Hematopoietic multipotent progenitor cell treated with erythropoietin and hydrocortisone succinate and interleukin-3 and kit ligand, for 15 days (in vitro differentiated cells): ENCODE data around the gene MOBP.
A peak's percentile ranks its signal among the peaks of the same experiment; 100 is the strongest.
"Not testable (repeated sequence)": the region's sequence is repeated elsewhere in the genome, so short reads cannot be mapped to it uniquely, and the experiment has no call there.

Experiments used
- DNase-seq: peaks from one replicate; pipeline ENCODE4 v3.0.0-alpha.2; 2015; ENCODE audit warnings: low spot score

Gene MOBP, protein sequence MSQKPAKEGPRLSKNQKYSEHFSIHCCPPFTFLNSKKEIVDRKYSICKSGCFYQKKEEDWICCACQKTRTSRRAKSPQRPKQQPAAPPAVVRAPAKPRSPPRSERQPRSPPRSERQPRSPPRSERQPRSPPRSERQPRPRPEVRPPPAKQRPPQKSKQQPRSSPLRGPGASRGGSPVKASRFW

DNA sequence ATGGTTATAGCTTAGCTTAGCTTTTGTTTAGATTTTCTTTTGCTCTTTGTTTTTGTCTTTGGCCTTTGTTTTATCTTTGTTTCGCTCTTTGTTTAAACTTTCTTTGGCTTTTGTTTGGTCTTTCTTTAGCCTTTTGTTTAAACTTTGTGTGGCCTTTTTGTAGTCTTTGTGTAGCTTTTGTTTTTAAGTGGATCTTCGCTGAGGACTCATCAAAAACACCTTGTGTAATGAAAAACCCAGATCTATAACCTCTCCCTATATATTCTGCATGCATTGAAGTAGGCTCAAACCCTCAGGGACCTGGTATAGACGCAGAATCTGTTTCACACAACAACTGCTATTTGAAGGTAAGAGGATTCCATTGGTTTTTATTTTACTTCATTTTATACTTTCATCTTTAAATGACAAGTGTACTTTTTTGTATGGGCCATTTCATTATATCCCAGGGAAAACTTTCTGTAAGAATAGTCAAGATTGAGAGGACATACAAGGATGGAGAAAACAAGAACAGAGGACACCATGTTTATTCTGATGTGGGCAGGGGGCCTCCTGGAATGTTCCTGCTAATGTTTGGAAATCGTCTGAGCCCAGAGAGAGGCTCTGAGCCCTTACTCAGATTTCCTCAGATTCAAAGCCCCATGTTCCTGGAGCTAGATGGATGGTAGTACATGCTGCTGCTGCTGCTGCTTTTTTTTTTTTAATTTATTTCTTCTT lies at the start of gene MOBP:
Gene MOBP, plus strand, starts transcription at position 287 of the 714 bp plus-strand sequence. CDS start 34,390 bp downstream, outside the sequence.
- no peak for DNase-seq

DNA sequence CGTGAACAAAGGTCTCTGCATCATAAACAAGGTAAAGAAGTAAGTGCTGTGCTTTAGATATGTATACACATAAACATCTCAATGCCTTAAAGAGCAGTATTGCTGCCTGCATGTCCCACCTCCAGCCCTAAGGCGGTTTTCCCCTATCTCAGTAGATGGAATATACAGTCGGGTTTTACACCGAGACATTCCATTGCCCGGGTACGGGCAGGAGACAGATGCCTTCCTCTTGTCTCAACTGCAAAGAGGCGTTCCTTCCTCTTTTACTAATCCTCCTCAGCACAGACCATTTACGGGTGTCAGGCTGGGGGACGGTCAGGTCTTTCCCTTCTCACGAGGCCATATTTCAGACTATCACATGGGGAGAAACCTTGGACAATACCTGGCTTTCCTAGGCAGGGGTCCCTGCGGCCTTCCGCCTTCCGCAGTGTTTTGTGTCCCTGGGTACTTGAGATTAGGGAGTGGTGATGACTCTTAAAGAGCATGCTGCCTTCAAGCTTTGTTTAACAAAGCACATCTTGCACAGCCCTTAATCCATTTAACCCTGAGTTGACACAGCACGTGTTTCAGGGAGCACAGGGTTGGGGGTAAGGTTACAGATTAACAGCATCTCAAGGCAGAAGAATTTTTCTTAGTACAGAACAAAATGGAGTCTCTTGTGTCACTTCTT lies 48.8 kb upstream of the MOBP start:
- DNase-seq: not testable (repeated sequence)

DNA sequence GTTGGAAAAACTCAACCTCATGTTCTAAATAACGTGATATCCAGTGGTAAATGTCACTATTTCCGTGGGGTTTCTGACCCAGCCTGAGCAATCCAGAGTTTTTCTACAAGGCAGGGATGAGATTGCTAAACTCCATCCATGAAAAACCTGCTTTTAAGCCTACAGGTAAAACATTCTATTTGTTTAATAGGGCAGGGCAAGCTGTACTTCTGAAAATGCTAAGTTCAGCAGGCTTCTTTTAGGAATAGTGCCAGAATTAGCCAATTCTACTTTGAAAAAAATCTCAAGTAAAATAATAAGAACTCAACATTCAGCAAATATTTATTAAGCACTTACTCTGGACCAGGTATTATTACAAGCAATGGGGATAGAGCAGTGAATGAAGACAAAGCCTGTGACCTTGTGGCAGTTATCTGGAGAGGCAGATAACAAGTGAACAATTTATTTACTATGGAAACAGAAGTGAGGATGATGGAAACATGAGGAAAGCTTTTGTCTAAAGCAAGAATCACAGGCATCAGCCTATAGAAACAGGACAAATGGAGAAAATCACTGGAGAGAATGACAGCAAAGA lies 47.7 kb upstream of the MOBP start:
- no peak for DNase-seq

DNA sequence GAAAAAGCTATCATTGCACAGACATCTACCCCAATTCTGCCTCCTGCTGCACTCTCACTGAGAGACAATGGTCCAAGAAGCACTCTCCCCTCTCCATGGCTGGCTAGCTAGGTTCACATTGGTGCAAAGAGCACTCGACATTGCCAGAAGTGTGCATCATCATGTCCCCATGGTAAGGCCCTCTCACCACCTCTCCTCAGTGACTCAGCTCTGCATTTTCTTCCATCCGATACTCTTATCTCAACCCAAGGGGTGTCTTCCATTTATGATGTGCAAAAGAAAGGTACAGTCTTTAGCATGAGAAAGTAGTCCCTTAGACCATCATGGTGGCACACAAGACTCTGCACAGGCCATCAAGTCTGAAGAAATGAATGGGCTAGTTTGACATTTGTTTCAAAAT lies 46.9 kb upstream of the MOBP start:
- no peak for DNase-seq

DNA sequence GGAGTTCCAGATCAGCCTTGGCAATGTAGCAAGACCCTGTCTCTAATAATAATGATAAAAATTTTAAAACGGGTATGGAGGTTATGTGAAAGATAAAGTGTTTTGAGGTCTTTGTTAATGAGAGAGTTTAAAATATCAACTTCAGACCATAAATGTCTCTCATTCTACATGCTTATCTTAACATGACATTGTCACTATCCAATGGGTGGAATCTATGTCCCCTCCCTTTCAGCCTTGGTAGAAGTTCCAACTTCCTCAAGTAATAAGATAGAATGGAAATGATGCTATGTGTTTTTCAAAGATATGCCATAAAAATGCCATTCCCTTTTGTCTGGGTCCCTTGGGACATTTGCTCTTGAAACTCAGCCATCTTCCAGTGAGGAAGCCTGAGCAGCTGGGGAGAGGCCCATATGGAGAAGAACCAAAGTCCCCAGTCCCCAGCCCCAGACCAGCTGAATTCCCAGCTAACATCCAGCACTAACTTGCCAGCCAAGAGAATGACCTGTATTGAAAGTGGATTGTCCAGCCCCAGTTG lies 44.0 kb upstream of the MOBP start:
- DNase-seq: no peak

DNA sequence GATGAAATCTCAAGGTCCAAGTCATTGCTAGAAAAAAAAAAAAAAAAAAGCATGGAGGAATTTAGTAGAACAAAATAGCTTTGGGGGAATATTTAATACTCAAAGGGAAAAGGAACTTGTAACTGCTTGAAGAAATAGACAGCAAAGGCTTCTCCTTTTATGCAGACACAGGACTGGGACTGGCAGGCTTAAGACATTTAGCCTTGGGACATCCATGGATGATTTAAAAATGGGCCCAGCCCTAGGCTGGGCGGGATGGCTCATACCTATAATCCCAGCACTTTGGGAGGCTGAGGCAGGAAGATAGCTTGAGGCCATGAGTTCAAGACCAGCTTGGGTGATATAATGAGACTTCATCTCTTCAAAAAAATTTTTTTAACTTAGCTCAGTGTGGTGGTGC lies 41.2 kb upstream of the MOBP start:
- DNase-seq: no peak

DNA sequence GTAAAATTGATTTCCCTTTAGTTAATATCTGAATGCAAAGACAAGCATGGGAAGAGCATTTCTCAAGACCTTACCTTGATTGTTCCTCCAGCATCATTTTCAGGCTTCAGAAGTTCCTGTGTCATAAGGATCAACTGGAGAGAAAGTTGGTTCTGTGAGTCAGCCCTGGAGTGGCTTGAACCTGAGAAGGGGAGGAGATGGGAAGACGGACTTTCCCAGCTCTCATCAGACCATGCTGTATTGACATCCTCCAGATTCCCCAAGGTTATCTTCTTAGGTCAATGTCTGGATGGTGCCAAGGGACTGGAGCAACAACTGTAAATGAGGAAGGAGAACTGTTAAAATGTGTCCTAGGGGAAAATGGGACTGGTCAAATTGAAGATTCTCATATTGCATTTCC lies 40.0 kb upstream of the MOBP start:
- DNase-seq: no peak

DNA sequence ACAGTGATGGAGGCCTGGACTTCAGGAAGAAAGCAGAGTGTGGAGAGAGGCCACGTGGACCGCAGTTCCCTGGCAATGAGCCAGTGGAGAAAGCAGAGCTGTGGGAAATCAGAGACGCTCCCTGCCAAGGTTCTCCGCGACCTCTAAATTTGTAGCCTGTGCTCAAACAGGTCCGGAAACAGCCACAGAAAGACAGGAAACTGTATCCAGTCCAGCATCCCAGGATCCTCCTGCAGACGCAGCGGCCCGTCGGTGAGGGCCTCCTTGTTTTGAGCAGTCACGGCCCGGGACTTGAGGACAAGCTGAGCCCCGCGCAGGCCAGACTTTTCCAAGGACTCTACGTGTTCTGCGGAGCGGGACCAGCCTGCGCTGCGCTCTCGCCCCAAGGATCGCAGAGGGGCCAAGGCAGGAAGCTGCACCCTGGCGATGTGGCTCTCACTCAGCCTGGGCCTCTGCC lies 38.7 kb upstream of the MOBP start:
- no peak for DNase-seq

DNA sequence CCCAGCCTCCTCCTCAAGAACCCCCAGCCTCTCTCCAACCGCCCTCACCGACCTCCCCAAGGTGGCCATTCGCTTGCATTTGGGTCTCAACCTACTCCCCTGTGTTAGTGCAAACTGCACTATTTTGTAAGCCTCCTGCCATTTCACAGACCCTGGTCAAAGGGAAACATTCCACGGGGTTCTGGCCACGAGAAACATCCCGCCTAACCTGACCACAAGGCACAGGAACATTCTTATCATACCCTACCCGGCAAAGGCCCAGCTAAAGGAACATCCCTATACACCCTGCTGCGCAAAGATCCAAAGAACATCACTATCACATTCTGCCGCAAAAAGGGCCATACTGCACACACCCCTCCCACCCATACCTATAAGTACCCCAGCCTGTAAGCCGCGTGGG lies 38.0 kb upstream of the MOBP start:
- no peak for DNase-seq

DNA sequence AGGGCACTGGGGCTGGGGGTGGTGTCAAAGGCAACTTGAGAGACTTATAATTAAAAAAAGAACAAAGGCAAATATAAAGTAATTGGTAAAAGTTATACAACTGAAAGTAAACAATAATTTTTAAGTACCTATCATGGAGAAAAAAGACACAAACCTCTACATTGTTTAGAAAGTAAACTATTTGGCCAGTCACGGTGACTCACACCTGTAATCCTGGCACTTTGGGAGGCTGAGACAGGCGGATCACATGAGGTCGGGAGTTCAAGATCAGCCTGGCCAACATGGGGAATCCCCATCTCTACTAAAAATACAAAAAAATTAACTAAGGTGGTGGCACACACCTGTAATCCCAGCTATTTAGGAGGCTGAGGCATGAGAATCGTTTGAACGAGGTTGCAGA lies 35.1 kb upstream of the MOBP start:
- no peak for DNase-seq

DNA sequence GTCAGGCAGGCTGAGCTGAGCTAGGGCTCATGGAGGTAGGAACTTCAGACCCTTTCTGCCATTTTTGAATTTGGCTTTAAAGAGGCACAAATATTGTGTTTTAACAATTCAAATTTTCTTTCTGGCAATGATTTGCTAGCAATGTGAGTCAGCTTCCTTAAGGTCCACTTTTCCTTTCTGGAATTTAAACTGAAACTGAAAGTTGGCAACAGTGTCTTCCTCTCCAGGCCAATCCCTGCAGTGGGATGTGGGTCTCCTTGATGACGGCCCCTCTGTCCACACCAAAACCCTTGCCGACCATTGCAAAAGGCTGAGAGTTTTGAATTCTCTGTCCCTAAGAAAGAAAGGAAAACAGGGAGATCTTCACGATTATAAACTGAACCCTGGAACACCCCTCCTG lies 33.8 kb upstream of the MOBP start:
- DNase-seq: no peak

DNA sequence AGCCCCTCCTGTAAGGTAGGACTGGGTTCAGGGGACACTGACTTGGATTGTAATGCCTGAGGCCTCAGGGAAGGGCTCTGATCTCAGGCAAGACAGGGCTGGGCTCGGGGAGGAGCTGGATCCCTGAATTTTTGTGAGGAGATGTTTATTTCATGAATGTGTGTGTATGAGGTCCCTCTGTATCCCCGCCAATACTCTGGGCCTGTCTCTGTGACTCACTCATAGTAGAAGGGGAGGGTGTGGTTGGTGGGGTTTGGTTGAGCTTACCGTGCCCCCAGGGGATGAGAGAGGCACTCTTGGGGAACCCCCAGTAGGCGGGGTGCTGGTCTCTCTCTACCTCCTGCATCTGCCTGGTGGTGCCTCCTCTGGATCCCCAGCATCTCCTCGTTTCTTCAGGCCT lies 32.9 kb upstream of the MOBP start:
- DNase-seq: no peak

DNA sequence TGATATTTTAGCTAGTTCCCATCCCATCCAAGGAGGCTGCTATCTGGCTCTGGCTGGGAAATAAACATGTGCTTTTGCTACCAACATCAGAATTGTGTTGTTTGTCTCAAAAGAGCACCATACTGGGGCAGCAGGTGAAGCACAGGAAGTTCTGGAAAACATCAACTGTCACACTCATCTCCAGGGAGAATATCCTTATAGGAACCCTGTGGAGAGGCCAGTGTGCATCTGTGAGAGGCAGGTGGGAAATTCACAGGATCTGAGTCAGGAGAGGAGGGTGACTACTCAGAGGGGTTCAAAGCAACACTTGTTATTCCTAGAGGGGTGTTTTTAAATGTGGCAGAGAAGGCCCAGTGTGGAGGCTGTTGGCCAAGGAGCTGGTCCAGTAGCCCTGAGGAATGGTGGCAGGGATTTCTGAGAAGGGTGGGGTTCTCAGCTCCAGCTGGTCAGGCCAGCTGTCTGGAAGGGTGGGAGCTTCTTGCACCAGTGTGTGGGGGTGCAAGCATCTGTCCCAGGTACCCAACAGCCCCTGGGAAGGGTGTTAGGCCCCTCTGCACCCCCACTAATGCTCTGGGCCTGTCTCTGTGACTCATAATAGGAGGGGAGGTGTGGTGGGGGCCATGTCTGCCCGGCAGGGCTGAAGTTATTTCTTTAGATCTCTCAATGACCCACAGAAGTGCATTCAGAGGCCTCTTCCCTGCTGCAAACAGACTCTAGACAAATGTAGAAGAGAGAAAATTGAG lies 32.3 kb upstream of the MOBP start:
- no peak for DNase-seq

DNA sequence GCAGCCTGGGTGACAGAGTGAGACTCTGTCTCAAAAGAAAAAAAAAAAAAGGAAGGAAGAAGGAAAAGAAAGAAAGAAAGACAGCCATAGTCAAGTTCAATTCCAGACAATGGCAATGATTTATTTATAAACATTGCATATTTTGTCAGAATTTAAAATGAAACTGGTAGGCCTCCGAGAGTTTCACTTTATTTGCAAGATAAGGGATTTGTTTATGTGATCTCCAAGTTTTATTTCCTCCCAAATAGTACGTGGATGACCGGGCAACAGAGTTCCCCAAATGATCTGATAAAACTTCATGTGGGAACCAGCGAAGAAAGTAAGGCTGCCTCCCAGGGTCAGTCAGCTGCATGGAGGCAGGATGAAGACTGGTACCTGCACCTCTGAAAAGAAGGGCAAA lies 28.6 kb upstream of the MOBP start:
- DNase-seq: no peak

DNA sequence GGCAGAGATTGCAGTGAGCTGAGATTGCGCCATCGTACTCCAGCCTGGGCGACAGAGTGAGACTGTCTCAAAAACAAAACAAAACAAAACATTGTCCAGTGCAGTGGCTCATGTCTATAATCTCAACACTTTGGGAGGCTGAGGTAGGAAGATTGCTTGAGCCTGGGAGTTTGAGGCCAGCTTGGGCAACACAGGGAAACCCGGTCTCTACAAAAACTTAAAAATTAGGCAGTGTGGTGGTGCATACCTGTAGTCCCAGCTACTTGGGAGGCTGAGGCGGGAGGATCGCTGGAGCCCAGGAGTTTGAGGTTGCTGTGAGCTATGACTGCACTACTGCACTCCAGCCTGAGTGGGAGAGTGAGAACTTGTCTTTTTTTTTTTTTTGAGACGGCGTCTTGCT lies 27.2 kb upstream of the MOBP start:
- no peak for DNase-seq

DNA sequence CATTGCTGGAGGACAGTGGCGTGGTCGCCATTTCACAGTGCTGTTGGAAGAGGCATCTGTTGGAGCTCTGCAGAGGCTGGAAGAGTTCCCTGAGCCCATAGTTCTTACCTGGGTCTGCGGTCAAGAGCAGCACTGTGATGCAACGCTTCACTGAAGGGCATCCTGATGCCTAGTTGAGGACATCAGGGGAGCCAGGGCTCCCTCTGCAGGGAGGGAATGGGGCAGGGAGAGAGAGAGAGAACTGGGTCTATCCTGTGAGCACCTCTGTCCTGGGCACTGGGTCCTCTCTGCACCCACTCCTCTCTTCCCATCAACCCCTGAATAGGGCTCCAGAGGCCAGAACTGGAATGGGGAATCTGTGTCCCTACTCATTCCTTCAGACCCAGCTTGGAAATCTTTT lies 23.9 kb upstream of the MOBP start:
- no peak for DNase-seq

DNA sequence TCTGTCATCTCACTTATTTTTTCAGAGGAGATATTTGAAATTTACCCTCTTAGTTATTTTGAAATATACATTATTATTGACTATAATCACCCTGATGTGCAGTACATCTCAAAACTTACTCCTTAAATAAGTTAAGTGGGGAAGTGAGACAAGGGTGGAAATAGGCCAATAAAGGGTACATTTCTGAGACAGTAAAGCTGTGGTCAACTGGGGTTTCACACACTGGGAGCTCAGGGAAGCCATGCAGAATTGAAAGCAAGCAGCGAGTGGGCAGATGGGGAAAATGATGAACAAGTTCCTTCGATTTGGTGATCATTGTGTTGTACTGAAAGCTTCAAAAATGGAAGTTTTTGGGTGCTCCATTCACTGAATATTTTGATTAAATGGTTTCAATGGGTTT lies 21.6 kb upstream of the MOBP start:
- no peak for DNase-seq

DNA sequence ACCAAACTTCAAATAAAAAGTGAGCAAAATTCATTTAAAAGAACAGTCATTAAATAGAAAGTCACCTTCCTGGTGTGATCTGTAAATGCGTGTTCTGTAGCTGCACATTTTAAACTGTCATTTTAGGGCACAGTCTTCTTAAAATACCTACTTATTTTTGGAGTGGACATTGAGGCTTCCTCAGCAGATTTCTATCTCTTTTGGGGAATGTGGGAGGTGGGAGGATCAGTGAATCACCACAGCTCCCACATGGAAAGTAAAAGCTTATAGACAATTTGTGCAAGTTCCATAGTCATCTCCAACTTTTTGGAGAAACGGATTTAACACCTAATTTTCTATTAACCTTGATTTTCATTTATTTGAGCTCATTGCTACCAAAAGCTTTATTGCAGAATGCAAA lies 21.0 kb upstream of the MOBP start:
- no peak for DNase-seq

DNA sequence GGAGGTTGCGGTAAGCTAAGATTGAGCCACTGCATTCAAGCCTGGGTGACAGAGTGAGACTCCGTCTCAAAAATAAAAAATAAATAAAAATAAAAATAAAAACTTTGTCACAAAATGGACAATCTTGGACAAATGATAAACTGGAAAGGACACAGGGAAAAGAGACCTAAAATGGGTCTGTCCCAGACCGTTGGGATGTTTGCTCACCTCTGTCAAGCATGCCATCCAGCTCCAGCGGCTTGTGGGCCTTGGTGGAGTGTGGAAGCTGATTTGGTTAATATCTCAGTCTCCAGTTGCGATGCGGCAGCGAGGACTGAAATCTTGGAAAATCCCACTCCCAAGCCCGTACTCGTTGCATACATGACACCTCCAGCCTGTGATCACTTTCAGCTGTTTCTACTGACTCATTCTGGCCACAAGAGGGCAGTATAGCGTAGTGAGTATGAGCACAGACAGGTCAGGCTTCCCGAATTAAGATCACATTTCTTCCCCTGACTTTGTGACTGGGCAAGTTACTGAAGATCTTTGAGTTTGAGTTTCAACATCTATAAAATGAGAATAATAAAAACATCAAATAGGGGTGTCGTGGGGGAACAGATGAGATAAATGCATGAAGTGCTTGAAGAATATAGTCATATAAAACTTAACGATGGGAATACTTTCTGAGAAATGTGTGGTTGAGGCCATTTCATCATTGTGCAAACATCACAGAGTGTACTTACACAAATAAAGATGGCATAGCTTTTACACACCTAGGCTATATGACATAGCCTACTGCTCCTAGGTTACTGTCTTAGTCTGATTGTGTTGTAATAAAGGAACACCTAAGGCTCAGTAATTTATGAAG lies 19.6 kb upstream of the MOBP start:
- DNase-seq: peak; percentile 81

DNA sequence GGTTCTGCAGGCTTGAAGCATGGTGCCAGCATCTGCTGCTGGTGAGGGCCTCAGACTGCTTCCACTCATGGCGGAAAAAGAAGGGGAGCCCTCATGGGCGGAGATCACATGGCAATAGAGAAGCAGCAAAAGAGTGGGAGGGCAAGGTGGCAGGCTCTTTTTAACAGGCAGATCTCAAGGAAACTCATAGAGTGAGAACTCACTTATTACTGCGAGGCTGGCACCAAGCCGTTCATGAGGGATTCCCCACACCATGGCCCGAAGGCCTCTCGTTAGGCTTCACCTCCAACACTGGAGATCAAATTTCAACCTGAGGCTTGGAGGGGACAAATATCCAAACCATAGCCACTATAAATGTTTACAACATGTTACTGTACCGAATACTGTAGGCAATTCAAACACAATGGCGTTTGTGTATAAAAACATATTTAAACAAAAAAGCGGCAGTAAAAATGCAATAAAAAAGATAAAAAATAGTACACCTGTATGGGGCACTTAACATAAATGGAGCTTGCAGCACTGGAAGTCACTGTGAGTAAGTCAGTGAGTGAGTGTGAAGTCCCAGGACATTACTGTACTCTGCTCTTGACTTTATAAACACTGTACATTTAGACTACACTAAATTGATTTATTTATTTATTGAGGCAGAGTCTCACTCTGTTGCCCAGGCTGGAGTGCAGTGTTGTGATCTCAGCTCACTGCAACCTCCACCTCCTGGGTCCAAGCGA lies 18.8 kb upstream of the MOBP start:
- no peak for DNase-seq

DNA sequence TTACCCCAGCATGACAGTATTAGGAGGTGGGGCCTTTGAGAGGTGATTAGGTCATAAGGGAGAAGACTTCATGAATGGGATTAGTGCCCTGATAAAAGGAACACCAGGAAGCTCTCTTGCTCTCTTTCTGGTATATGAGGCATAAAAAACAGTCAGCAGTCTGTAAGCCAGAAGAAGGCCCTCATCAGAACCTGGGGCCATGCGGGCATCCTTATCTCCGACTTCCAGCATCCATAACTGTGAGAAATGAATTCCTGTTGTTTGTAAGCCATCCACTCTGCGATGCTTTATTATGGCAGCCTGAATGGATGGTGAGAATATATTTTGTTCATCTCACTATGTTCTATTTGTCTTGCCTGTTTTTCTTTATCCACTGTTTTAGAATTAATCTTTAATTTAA lies 17.7 kb upstream of the MOBP start:
- DNase-seq: no peak
